ENCODE measurements around the gene SLC6A9.

- TF ChIP-seq CTCF (IDR thresholded peaks at IDR 0.05; ENCODE audit: poor library complexity) (no peak), EZH2 (IDR thresholded peaks at IDR 0.05; ENCODE audit: borderline replicate concordance) (no peak)
Observed at GRCh38 chr1:43982808-43983207, 48.5 kb downstream of the SLC6A9 start.

Data from hepatocyte (in vitro differentiated cells).